Kasumi-1 (cell line): ENCODE data around the gene HOXC4.

Experiments used
- DNase-seq, 2 experiments: peaks; one replicate each; lab custom pipeline; 2025; lab: John Stamatoyannopoulos, UW

HOXC4 gene

DNA sequence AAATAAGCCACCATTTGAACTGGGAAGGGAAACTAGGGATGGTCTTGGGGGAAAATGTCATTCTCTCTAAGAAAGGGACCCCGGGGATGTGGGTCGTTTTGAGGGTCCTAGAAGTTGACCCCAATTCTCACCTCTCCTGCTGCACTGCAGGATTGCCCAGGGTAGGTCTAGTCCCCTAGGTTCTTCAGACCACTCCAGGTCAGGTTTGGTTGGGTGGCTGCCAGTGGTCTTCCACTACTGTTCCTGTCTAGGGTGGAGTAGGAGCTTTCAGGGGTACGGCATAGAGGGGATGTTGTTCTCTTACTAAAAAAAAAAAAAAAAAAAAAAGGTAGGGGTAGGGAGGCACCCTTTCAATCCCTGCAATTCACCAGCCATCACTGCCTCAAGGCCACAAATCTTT, 37.6 kb upstream of the HOXC4 start:
- no peak for DNase-seq

DNA sequence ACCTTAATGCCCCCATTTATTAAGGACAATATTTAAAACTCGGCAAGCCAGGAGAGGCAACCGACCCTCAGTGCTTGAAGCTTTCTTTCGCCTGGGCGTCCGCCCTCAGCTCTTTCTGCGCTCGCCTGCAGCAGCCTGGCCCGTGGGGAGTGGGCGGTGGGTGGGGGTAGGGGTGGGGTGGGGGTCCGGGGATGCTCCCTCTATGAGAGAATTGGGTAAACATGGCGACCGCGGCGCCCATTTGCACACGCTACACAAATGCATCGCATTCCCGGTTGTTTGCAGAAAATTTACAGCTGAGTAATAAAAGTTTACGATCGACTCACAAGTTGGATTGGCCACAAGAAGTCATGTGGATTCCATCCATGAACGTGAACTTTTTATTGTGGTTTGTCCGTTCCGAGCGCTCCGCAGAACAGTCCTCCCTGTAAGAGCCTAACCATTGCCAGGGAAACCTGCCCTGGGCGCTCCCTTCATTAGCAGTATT, 37.1 kb upstream of the HOXC4 start:
- DNase-seq, result no peak

DNA sequence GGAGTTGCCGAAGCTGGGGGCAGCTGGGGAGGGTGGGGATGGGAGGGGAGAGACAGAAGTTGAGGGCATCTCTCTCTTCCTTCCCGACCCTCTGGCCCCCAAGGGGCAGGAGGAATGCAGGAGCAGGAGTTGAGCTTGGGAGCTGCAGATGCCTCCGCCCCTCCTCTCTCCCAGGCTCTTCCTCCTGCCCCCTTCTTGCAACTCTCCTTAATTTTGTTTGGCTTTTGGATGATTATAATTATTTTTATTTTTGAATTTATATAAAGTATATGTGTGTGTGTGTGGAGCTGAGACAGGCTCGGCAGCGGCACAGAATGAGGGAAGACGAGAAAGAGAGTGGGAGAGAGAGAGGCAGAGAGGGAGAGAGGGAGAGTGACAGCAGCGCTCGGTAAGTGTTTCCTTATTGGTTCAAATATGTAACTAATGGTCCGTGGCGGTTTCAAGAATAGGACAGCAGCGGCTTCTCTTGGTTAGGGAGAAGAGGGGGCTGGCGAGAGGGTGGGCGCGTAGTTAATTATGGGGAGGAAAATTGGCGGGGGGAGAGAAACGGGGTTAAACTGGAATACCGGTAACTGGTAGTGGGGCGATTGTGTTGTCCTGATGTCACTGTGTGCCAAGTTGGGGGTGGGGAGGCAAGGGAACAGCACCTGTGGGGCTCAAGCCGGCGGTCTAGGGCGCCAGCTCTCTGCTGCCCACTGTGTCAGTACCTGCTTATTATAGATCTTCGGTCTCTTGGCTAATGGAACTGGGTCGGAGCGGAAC, 36.4 kb upstream of the HOXC4 start:
- DNase-seq, result no peak

DNA sequence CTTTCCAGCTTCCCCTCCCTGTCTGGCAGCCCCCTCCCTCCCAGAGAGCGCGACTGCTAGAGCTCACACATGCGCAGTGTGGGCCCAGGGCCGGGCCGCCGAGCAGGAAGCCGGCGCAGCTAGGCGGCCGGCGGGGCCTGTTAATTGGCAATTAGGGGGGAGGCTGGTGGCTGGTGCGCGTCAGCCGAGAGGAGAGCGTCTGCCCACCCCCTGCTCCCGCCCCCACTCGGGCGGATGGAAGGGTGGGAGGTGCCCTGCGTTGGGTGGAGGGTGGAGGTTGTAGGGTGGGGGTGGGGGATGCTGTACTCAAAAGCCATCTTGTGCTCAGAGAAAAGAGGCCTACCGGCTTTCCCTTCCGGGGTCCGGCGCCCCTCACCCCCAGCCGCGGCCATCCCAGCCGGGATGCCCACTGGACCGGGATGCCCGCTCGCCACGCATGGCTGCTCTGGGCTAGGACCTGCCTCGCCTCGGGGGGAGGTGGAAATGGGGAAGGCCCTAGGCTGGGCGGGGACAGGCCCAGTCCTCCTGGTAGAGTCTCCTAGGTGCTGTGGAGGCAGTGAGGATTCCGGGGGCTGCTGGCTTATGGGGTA, 35.7 kb upstream of the HOXC4 start:
- DNase-seq, result no peak

DNA sequence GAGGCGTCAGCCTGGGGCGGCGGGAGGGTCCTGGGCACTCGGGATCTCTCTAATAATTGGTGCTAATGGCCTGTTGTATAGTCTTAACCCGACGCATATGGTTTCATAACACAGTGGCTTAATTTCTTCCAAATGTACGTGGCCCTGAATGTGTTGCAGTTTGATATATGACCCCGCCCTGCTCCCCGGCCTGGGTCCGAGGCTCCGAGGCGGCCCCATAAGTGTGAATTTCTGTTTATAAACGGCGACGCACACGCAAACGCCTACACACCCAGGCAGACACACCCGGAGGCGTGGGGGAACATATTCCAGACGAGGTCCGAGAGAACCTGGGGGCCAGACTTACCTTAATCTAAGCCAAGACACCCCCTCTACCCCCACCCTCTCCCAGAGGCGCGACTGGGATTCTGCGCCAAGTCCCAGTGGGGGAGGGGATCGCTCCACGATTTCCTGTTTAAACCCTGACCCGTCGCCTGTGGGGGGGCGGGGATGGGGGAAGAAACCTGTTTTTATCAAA, 35.1 kb upstream of the HOXC4 start:
- DNase-seq, result no peak

DNA sequence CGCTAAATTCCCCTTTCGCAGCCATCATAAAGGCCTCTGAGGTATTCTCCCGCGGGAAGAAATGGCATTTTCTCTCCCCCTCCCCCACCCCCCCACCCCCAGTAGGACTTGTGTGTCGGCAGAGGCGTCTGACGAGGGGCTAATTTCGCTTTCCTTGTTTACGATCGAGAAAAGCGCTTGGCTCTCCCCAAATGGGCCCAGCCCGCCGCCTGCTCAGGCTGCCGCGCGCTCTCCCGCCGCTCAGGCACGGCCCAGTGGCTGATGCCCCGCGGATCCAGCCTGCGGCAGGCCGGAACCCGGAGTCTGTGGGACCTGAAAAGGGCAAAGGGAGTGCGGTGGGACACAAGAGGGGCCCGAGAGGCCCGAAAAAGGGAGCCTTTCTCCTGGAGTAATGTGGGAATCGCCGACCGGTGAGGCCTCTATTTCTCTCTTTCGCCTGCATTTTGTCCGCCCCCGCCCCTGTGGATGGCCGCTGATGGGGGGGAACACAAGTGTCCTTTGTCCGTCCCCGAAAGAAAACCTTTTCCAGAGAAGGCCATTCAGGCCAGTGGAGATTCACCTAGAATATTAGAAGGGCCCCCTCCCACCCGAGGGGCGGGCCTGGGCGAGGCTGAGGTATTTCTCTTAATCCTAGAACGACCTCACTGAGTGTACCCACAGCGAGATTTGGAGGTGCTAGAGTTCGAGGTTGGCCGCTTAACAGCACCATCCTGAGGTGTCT, 34.4 kb upstream of the HOXC4 start:
- DNase-seq, result no peak

DNA sequence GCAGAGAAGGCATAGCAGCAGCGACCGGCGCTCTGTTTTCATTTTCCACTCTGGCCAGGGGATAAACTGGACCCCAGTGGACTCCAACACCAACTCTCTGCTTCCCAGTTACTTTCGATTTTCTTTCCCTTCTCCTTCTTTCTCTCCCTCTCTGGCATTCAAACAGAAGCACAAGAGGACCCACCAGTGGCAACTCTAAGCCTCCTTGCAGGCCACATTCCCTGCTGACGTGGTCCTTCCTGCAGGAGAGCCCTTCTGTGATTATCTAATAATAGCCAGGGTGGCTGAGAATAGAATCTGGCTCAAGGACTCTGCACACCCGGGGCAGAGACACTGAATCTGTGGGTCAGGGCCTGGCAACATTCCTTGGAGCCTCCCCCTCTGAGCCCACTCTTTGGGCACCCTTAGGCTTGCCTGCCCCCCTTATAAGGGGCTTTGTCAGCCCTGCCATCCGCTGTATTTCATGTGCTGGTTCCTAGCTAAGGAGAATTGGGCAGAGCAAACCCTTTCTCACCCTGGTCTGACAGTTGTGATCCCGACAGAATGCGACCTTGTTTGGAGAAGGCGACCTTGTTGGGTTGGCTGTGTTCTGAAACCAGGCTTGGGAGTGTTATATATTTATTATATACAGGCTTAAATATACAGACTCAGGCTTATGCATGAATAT, 33.6 kb upstream of the HOXC4 start:
- no peak for DNase-seq

DNA sequence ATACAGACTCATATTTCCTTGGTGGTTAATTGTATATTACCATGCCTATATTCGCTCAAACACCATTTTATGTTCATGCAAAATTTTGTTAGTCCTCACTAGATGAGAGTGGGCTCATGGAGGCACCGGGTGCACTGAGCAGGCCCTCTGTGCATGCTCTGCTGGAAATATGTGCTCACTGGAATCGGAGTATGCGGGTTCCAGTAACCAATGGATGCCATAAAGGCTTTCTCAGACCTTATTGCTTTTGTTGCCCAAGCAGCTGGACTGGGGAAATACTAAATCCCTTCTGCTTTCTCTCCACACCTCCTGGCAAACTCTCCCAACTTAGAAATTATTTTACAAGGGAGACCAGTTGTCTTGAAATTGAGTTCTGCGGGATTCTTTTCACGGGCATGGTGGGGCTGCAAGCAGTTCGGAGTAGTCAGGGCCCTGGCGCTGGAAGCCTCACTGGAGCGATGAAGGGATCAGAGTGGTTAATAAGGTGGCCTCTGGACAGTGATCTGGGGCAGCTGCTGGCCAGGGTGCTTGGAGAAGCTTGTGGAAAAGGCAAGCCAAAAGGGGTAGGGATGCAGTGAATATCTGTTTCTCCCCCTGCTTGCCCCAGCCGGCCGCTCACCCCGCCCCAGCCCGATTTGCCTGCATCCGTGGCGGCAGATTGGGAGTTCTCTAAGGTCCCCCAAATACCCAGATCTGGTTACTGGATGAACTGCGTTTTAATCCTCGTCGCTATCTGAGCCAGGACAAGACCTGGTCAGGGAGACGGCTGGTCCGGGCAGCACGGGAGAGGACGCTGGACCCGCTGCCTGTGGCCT, 32.8 kb upstream of the HOXC4 start:
- DNase-seq, result no peak

DNA sequence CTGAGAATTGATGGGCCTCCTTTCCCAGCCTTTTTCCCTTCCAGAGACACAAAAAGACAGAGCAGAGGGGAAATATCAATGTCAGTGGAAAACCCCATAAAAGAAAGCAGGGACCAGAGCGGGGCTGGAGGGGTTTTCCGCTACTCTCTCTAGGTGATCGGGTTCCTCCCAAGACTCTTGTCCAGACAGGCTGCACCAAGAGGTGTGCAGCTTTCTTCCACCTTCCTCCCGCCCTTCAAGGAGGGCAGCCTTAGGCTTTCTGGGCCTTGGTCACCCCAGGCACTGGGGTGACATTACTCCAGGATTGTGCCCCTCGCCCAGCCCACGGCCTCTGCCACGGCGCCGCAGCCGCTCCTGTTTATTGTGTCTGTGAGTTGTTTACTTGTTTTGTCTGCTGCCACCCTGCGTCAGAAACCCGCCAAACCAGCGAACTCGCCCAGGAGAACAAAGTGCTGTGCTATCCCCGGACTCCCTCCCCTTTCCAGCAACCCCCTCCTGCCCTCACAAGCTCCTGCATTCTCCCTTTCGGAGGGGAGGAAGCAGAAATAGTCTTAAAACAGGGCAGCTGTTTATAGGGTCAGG, 32.1 kb upstream of the HOXC4 start:
- no peak for DNase-seq

DNA sequence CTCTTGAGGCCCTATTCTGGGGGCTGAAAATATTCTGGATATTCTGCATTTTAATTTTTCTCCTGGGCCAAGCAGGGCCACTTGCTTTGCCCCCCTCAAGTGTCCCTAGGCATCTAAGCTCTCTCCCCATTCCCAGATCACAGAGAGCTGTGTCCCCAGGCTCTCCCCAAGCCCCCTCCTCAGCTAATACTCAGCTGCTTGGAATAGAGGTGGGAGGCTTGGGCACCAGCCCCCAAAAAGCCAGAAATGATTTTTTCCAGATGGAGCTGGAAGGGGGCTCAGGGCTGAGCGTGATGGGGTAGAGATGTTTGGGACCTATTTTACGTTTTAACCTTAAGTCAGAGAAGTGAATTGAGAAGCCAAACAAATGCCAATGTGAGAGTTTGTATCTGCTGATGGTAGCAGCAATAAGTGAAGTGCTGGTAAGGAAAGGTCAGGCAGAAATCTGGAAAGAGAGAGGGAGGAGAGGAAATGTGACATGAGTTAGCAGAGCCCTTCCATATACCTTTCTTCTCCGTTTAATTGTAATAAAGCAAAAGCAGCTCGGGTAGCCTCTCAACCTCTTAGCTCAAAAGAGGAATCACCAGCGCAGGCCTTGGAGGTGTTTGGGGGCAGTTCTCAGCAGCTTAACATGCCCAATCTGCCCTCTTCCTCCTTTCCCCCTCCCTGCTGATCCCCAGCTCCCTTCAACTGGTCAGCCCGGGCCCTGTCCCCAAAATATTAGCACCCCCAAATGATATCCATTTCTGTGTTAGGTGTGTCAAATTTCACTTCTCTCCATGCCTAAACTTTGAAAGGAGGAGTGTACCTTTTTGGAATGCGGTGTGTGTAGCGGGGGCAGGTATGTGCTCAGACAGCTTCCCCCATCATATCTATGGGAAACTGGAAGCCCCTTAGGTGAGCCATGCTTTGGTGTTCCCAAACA, 30.4 kb upstream of the HOXC4 start:
- DNase-seq, result no peak

DNA sequence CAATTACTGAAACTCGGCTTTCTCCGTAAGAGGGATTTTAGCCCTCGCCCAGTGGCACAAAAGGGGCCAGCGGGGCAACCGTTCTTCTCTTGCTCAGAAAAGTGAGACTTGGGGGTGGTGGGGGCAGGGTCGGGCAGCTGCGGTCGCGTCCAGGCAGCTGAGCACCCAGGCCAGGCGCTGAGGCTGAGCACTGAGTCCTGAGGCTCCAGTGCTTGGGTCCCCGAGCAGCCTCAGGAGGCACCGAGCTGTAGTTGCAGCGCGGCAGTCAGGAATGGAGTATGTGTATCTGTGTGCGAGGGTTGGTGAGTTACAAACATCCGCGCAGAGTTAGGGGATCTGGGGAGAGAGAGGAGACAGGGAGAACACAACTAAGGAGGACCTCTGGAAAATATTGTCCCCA, 29.5 kb upstream of the HOXC4 start:
- DNase-seq, result no peak

DNA sequence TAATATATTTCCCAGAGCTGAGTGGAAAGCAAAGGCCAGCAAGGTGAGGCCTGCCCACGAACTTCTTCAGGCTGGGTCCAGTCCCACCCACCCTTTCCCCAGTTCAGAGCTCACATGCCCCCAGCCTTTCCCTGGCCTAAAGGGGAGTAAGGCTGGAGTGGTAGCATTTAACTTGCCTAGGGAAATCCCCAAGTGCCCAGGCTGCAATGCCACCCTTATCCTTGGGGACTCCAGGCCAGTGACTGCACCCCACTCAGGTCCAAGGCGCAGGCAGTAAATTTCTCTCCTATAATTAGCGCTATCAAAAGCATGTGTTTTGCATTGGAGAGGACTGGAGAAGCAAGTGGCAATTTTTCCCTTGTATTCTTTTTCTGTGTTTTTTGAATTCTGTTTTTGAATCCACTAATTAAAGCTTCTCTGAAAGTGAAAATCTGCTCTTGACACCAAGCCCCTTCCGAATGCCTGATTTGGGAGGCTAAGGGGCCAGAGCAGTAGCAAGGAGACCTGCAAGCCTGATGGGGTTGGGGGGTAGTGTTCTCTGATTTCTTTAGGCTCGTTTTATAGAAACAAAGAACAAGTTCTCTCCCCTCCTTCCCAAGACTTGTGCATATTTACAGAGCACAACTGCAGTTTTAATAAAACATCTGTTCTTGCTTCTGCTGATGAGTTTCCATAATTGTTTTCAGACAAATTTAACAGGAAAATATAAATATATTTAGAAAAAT, 28.9 kb upstream of the HOXC4 start:
- no peak for DNase-seq

DNA sequence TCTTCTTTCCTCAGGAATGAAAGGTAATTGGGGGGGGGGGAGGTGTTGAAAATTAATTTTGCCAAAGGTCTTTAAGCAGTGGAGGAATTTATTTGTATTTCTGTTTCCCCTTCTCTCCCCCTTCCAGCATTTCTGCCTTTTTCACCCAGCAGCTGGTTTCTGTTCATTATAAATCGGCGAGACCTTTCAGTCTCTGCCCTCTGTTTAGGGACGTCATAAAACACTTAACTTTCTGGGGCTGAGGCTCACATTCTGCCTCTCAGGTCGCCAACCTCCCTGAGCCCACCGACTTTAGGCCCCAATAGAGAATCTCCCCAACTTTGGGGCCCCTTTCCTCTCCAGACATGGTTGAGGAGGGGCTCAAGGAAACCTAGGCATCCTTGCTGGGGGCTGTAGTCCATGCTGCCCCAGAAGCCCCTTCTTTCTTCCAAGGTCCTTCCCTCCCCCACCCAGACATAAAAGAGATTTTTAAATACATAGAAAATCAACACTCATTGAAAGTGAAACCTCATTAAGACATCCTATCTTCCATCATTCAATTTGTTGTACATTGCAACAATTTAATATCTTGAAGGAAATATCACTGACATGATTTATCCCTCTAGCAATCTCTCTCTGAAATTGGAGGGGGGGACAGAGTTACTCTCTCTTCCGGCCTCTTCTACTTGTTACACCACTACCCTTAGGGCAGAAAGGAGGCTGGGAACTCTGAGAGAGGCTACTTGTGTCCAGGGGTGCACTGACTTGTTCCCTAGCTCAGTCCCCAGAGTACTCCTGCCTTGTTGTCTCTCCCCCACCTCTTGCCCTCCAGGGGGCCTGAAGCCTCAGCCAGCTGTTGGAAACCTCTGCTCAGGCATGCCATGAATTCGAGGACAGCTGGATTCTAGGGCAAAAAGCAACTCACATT, 27.9 kb upstream of the HOXC4 start:
- DNase-seq, result no peak

DNA sequence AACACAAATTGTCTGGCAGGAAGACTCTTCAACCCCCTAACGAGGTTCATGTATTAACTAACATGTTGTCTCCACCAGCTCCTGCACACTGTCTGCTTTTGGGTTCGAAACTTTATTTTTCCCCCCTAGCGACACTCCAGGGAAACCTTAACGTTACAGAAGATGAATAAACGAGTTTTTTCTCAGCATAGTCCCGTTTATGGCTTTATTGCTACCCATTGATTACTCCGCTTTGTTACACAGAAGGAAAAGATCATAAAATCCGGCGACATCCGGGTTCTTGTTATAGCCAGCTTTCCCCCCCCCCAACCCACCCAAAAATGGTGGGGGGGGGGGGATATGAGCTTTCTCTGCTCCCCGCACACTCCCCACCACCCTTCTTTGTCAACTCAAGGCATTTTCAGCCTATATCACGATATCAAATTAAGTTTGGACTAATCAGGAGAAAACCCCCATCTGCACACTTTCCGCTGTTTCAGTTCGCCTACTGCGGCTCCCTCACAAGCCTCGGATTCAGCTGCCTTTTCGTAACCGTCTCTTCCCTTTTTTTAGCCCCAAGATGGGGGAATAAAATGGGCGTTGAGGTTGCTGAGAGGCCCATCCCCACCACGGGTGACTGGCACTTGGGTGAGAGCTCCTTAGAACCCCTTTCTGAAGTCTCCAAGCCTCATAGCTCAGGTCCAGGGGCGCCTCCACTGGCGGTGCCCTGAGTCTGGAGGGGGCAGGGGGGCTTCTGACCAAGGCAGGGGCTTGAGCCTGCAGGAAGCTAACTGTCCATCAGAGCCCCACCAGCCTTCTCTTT, 26.8 kb upstream of the HOXC4 start:
- DNase-seq, result no peak

DNA sequence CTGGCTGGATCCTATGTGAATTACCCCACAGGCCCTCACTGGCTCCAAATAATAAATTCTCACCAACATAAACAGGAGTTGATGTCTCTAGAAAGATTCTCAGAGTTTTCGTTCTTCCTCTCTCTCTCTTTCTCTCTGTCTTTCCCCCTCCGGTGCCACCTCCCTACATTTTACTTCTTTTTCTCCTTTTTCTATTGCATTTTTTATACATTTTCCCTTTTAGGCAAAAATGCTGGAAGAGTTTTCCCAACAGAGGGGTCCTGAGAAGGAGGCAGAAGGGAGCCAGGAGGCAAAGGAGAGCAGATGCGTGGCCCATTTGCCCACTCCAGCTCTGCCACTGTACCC, 26.2 kb upstream of the HOXC4 start:
- DNase-seq, result no peak

DNA sequence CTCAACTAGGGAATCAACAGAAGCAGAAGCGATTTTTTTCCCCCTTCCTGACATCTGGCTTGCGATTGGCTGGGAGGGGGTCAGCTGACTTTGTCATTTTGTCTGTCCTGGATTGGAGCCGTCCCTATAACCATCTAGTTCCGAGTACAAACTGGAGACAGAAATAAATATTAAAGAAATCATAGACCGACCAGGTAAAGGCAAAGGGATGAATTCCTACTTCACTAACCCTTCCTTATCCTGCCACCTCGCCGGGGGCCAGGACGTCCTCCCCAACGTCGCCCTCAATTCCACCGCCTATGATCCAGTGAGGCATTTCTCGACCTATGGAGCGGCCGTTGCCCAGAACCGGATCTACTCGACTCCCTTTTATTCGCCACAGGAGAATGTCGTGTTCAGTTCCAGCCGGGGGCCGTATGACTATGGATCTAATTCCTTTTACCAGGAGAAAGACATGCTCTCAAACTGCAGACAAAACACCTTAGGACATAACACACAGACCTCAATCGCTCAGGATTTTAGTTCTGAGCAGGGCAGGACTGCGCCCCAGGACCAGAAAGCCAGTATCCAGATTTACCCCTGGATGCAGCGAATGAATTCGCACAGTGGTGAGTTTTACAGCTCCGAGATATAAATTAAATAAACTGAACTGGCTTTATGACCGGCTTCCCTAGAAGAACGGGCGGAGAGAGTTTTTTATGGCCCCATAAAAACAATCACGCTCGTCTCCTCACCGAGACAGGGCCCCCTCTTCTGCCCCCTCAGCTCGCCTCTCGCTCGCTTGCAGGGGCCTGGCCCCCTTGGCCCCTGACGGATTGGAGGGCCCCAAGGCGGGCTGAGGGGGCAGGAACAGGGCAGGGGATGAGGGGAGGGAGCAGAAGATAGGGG, 25.1 kb upstream of the HOXC4 start, which contains the start of gene HOXC6:
Gene HOXC6, plus strand, starts transcription at position 127 of the 888 bp plus-strand sequence. Its CDS starts 82 bp downstream, at position 209.
- DNase-seq, result no peak
